GM21423 (cell line): ENCODE results near the gene CENPU.
"Not testable (repeated sequence)": the region's sequence is repeated elsewhere in the genome, so short reads cannot be mapped to it uniquely, and the experiment has no call there.

Experiments
- ATAC-seq: cut with Tn5 transposase; IDR thresholded peaks from one replicate; pipeline ENCODE4 v1.9.1; 2021; ENCODE audit warnings: mild to moderate bottlenecking, moderate library complexity; ENCODE audit not compliant: unreplicated experiment

CENPU gene

GRCh38 chr4:184752496-184753275, 18.8 kb upstream of the CENPU start:
- no peak for ATAC-seq

- no peak for ATAC-seq
Observed at GRCh38 chr4:184751585-184751956, 17.7 kb upstream of the CENPU start.

GRCh38 chr4:184750926-184751584, 17.2 kb upstream of the CENPU start:
- ATAC-seq: no peak

GRCh38 chr4:184748251-184748652, 14.4 kb upstream of the CENPU start:
- no peak for ATAC-seq

GRCh38 chr4:184747034-184747830, 13.3 kb upstream of the CENPU start:
- peak; percentile 38 for ATAC-seq

GRCh38 chr4:184745831-184746795, 12.2 kb upstream of the CENPU start:
- ATAC-seq: no peak

- ATAC-seq: no peak
Observed at GRCh38 chr4:184744236-184744635, 10.3 kb upstream of the CENPU start.

GRCh38 chr4:184743650-184744049, 9.8 kb upstream of the CENPU start:
- ATAC-seq: no peak

GRCh38 chr4:184741651-184742050, 7.8 kb upstream of the CENPU start:
- not testable (repeated sequence) for ATAC-seq

- ATAC-seq: no peak
Observed at GRCh38 chr4:184740980-184741391, 7.1 kb upstream of the CENPU start.

GRCh38 chr4:184739575-184739974, 5.7 kb upstream of the CENPU start:
- not testable (repeated sequence) for ATAC-seq

GRCh38 chr4:184734758-184735157, 862 bp upstream of the CENPU start:
- no peak for ATAC-seq

GRCh38 chr4:184732126-184732525, 1.8 kb downstream of the CENPU start:
- ATAC-seq: no peak

GRCh38 chr4:184731056-184731455, 2.8 kb downstream of the CENPU start:
- no peak for ATAC-seq

GRCh38 chr4:184729946-184730345, 4.0 kb downstream of the CENPU start:
- no peak for ATAC-seq

- no peak for ATAC-seq
Observed at GRCh38 chr4:184728858-184729257, 5.0 kb downstream of the CENPU start.

- no peak for ATAC-seq
Observed at GRCh38 chr4:184727430-184727829, 6.5 kb downstream of the CENPU start.

GRCh38 chr4:184722798-184723197, 11.1 kb downstream of the CENPU start:
- ATAC-seq: no peak

- ATAC-seq: no peak
Observed at GRCh38 chr4:184721254-184721653, 12.6 kb downstream of the CENPU start.

GRCh38 chr4:184719407-184719806, 14.5 kb downstream of the CENPU start:
- no peak for ATAC-seq

GRCh38 chr4:184715526-184715925, 18.4 kb downstream of the CENPU start:
- no peak for ATAC-seq
